CD4-positive, alpha-beta T cell (primary cell): ENCODE measurements around the gene SLC30A9. TPM values are rescaled to one million over a fixed set of nuclear protein-coding genes. Genes with fewer than 3 reads are reported as not detected.

Source experiments
- ATAC-seq: fragments of 200-7000 bp; cut with Tn5 transposase; one replicate; pipeline ENCODE4 v1.10.0; 2022; ENCODE audit warnings: mild to moderate bottlenecking; ENCODE audit not compliant: poor library complexity
- CTCF ChIA-PET: fragments of 350-600 bp; sonication (Branson Sonifier 250); formaldehyde crosslinking; loops from one replicate; lab custom pipeline; 2021; ENCODE audit warnings: antibody characterized with exemption, inconsistent platforms; lab: Charles Lee
- POLR2A ChIA-PET: fragments of 350-600 bp; sonication (Branson Sonifier 250); formaldehyde crosslinking; loops from one replicate; lab custom pipeline; 2021; ENCODE audit warnings: antibody characterized with exemption, inconsistent platforms; lab: Charles Lee
- DNase-seq, 14 experiments: peaks; one replicate each; pipeline ENCODE4 v3.0.0-alpha.2; 2013 to 2020; ENCODE audit warnings: mixed read lengths in 2 of 14
- H3K27ac ChIP-seq, 2 donors: one replicate each; pipeline versions ENCODE4 v1.5.1 to v1.7.0; 2013; ENCODE audit warnings: low read length in 2 of 2, low read depth in 1 of 2, mild to moderate bottlenecking in 1 of 2
- H3K27me3 ChIP-seq, 2 experiments: 1 replicate in 1 of 2; 2 replicates in 1 of 2; pipeline versions ENCODE4 v1.6.1 to v1.7.0; 2013; ENCODE audit warnings: low read length in 2 of 2, control low read depth in 1 of 2, mild to moderate bottlenecking in 1 of 2, moderate library complexity in 1 of 2; ENCODE audit not compliant: insufficient read depth in 2 of 2, control insufficient read depth in 1 of 2
- H3K36me3 ChIP-seq: one replicate; pipeline ENCODE4 v1.6.1; 2013; ENCODE audit warnings: low read length, control low read depth; ENCODE audit not compliant: insufficient read depth
- H3K4me1 ChIP-seq: one replicate; pipeline ENCODE4 v1.6.1; 2013; ENCODE audit warnings: low read length, control low read depth; ENCODE audit not compliant: insufficient read depth
- H3K4me3 ChIP-seq: one replicate; pipeline ENCODE4 v1.5.1; 2013; ENCODE audit warnings: mild to moderate bottlenecking, low read length, moderate library complexity
- H3K9me3 ChIP-seq, 2 experiments: 1 replicate in 1 of 2; 2 replicates in 1 of 2; pipeline versions ENCODE4 v1.6.1 to v1.7.0; 2013; ENCODE audit warnings: low read length in 2 of 2, mild to moderate bottlenecking in 2 of 2, control low read depth in 1 of 2, moderate library complexity in 1 of 2; ENCODE audit not compliant: control insufficient read depth in 1 of 2, insufficient read depth in 1 of 2
- H3K27ac Mint-ChIP-seq: one replicate; pipeline ENCODE4 v1.8.0; 2020; ENCODE audit warnings: mixed read lengths
- H3K27me3 Mint-ChIP-seq: one replicate; pipeline ENCODE4 v1.8.0; 2021; ENCODE audit warnings: mixed read lengths
- H3K36me3 Mint-ChIP-seq: one replicate; pipeline ENCODE4 v1.8.0; 2021; ENCODE audit warnings: low read depth, mixed read lengths
- H3K4me1 Mint-ChIP-seq: one replicate; pipeline ENCODE4 v1.8.0; 2021; ENCODE audit warnings: low read depth, mixed read lengths
- H3K4me3 Mint-ChIP-seq: one replicate; pipeline ENCODE4 v1.8.0; 2020; ENCODE audit warnings: mild to moderate bottlenecking, mixed read lengths
- H3K9me3 Mint-ChIP-seq: one replicate; pipeline ENCODE4 v1.8.0; 2020; ENCODE audit warnings: mixed read lengths
- CTCF ChIP-seq: fragments of 200-600 bp; IDR thresholded peaks from one replicate; pipeline ENCODE4 v1.8.0; 2022; ENCODE audit warnings: antibody characterized with exemption, mild to moderate bottlenecking
- intact Hi-C, 2 experiments: fragments of 100-400 bp; cut with DNase I in 1 of 2; cut with micrococcal nuclease in 1 of 2; formaldehyde crosslinking; loops; one replicate each; pipeline versions ENCODE4 v1.15.1 to v1.9.0; 2023 to 2025; cut with DNase I, micrococcal nuclease
- total RNA-seq, 174 experiments: library from RNA in 2 of 174; stranded (reverse) in 2 of 174; gene quantifications; one replicate each; pipeline ENCODE4 v1.2.3 and lab custom pipeline; 2021 to 2026

Gene SLC30A9
- total RNA-seq, 2 experiments from 2014 or later = 18.2 to 20.4 TPM

DNA sequence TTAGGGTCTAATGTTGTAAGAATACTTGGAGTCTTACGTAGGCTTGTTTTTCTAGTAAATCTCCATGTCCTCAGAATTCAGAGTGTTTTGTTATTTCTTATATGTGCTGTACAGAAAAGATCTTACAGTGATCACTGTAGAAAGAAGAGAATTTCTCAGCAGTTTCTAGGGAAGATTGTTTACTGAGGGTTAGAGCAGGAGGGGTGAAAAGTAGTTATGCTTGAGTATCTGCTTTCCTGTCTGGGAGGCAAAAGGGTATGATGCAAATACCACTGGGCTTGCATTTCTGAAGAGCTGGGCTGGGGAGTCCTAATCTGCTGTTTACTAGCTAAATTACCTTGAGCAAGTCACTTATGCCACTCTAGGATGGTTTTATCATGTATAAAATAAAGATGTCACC, 84.0 kb downstream of the SLC30A9 start:
- CTCF ChIA-PET = no interaction called here
- H3K4me3 Mint-ChIP-seq = no peak overlapping the region
- Histone ChIP-seq H3K4me1 (no peaks in the 10 kb centered on the region), H3K27ac (no peak overlapping the region), H3K36me3 (peaks cover 13% of the 10 kb centered on the region), H3K27me3 (no peaks in the 10 kb centered on the region), H3K4me3 (no peak overlapping the region), H3K9me3 (no peaks in the 10 kb centered on the region)
- peaks cover 72% of the 10 kb centered on the region for H3K36me3 Mint-ChIP-seq
- no peak for ATAC-seq
- POLR2A ChIA-PET = no interaction called here
- H3K27me3 Mint-ChIP-seq = no peaks in the 10 kb centered on the region
- DNase-seq = no peak
- no peaks in the 10 kb centered on the region for H3K4me1 Mint-ChIP-seq
- intact Hi-C loops = no loop called here
- no peaks in the 10 kb centered on the region for H3K9me3 Mint-ChIP-seq
- TF ChIP-seq CTCF = no peak
- H3K27ac Mint-ChIP-seq = no peak overlapping the region

GRCh38 chr4:42078184-42078801, 88.0 kb downstream of the SLC30A9 start:
- ChIA-PET POLR2A (no interaction called here), CTCF (no interaction called here)
- no peak for TF ChIP-seq CTCF
- H3K4me1 Mint-ChIP-seq = no peaks in the 10 kb centered on the region
- H3K27ac Mint-ChIP-seq = no peak overlapping the region
- Histone ChIP-seq H3K27ac (no peak overlapping the region), H3K4me3 (no peak overlapping the region), H3K9me3 (no peaks in the 10 kb centered on the region), H3K36me3 (peaks cover 22% of the 10 kb centered on the region), H3K27me3 (no peaks in the 10 kb centered on the region), H3K4me1 (no peaks in the 10 kb centered on the region)
- peaks cover 57% of the 10 kb centered on the region for H3K36me3 Mint-ChIP-seq
- H3K27me3 Mint-ChIP-seq = no peaks in the 10 kb centered on the region
- no peaks in the 10 kb centered on the region for H3K9me3 Mint-ChIP-seq
- intact Hi-C loops = no loop called here
- DNase-seq (no peak), ATAC-seq (no peak)
- H3K4me3 Mint-ChIP-seq = no peak overlapping the region

- intact Hi-C loops = no loop called here
- ChIA-PET POLR2A (no interaction called here), CTCF (no interaction called here)
- no peaks in the 10 kb centered on the region for H3K27me3 ChIP-seq
- peaks cover 21% of the 10 kb centered on the region for H3K36me3 ChIP-seq
- H3K4me3 Mint-ChIP-seq = no peak overlapping the region
- no peaks in the 10 kb centered on the region for H3K9me3 ChIP-seq
- H3K27me3 Mint-ChIP-seq = no peaks in the 10 kb centered on the region
- H3K27ac ChIP-seq = no peak overlapping the region
- ATAC-seq (no peak), DNase-seq (no peak)
- no peak overlapping the region for H3K27ac Mint-ChIP-seq
- H3K4me1 Mint-ChIP-seq = no peaks in the 10 kb centered on the region
- TF ChIP-seq CTCF = no peak
- H3K4me3 ChIP-seq = no peak overlapping the region
- H3K4me1 ChIP-seq = no peaks in the 10 kb centered on the region
- H3K36me3 Mint-ChIP-seq = peaks cover 52% of the 10 kb centered on the region
- no peaks in the 10 kb centered on the region for H3K9me3 Mint-ChIP-seq
These were observed 90.0 kb downstream of the SLC30A9 start for GRCh38 chr4:42080306-42080705.
